Choroid plexus epithelial cell (primary cell): ENCODE results near the gene RPS8.
"Not testable (repeated sequence)": the region's sequence is repeated elsewhere in the genome, so short reads cannot be mapped to it uniquely, and the experiment has no call there.

ENCODE experiments used
- DNase-seq: peaks from one replicate; pipeline ENCODE4 v3.0.0-alpha.2; 2010; ENCODE audit warnings: low read depth
- H3K4me3 ChIP-seq: 2 replicates; pipeline ENCODE4 v1.5.1; 2011; ENCODE audit warnings: low read depth, mild to moderate bottlenecking, control low read depth, low read length, moderate library complexity
- CTCF ChIP-seq: conservative IDR thresholded peaks from 2 replicates; pipeline ENCODE4 v1.5.1; 2011; ENCODE audit warnings: low read depth, mild to moderate bottlenecking, control low read depth, inconsistent platforms, low read length, moderate library complexity

Gene RPS8

GRCh38 chr1:44810101-44810761, 34.9 kb downstream of the RPS8 start:
- peak; percentile 64 for DNase-seq
- TF ChIP-seq CTCF: no peak
- peak overlapping the region; percentile 53 for H3K4me3 ChIP-seq

GRCh38 chr1:44810762-44811105, 35.4 kb downstream of the RPS8 start:
- not testable (repeated sequence) for H3K4me3 ChIP-seq, DNase-seq

DNA sequence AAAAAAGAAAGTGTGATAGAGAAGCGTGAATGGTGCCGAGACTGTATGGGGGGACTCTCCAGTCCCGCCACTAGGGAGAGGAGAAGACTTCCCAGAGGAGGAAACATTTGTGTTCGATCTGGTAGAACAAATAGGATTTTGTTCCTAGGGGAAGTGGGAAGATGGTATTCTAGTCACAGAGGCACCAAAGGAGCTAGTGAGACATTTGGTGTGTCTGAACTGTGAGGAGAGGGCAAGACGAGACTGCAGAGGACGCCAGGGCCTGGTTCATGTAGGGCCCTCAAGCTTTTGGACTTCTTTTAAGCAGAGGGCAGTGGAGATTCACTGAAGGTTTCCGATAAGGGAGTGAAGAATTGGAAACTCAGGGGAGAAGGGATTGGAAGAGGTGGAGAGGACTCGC, 35.9 kb downstream of the RPS8 start:
- TF ChIP-seq CTCF: peak; percentile 5
- DNase-seq: no peak
- H3K4me3 ChIP-seq: no peak overlapping the region

GRCh38 chr1:44812822-44813543, 37.6 kb downstream of the RPS8 start:
- TF ChIP-seq CTCF: no peak
- peak overlapping the region; percentile 42 for H3K4me3 ChIP-seq
- peak; percentile 37 for DNase-seq

DNA sequence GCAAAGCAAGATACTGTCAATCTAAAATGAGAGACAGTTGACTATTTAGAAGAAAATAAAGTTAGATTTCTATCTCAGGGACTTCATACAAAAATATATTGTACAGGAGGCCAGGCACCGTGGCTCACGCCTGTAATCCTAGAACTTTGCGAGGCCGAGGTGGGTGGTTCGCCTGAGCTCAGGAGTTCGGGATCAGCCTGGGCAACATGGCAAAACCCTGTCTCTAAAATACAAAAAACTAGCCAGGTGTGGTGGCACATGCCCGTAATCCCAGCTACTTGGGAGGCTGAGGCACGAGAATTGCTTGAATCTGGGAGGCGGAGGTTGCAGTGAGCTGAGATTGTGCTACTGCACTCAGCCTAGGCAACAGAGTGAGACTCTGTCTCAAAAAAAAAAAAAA, 40.6 kb downstream of the RPS8 start:
- H3K4me3 ChIP-seq, DNase-seq: not testable (repeated sequence)

DNA sequence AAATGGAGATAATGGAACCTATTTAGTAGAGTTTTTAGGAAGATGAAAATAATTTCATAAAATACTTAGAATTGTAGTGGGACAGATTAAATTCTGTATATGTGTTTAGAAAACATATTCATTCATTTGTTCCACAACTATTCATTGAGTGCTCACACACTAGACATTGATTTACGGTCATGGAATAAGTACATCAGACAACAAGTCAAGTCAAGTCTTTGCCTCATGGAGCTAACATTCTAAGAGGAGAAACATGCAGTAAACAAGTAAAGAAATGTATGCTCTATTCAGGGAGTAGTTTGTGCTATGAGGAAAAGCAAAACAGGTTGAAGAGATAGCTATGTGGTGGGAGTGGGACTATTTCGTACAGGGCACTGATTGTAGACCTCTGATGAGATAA, 42.0 kb downstream of the RPS8 start:
- no peak for TF ChIP-seq CTCF
- no peak overlapping the region for H3K4me3 ChIP-seq
- DNase-seq: no peak

DNA sequence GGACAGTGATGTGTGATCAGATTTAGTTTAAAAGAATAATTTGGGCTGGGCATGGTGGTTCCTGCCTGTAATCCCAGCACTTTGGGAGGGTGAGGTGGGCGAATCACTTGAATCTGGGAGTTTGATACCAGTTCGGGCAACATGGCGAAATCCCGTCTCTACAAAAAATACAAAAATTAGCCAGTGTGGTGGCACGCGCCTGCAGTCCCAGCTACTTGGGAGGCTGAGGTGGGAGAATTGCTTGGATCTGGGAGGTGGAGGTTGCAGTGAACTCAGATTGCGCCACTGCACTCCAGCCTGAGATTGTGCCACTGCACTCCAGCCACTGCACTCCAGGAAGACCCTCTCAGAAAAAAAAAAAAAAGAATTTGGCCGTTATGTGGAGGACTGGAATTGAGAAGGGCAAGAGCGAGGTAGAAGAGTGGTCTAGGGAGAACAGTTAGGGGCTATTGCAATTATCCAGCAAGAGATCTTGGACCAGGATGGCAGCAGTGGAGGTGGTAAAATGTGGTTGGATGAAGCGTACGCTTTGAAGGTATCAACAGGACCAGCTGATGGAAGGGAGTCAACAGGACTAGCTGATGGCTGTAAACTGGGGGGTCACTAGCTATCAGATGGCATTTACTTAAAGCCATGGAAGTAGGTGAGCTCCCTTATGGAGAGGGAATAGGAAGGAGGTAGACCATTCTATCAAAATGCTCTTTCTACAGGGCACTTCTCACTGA, 42.6 kb downstream of the RPS8 start:
- no peak for TF ChIP-seq CTCF
- no peak for DNase-seq
- H3K4me3 ChIP-seq: no peak overlapping the region

GRCh38 chr1:44819196-44819607, 43.9 kb downstream of the RPS8 start:
- DNase-seq: no peak
- TF ChIP-seq CTCF: no peak
- H3K4me3 ChIP-seq: peak overlapping the region; percentile 38
